H1 (cell line): Measurements from ENCODE around the gene CNTN5. TPM values are rescaled to one million over a fixed set of nuclear protein-coding genes. Genes with fewer than 3 reads are reported as not detected.

Source experiments
- CTCF ChIA-PET: fragments of 300-600 bp; sonication (Branson Sonifier 250); formaldehyde crosslinking; loops from one replicate; lab custom pipeline; 2021; ENCODE audit not compliant: partially characterized antibody; lab: Charles Lee
- POLR2A ChIA-PET: fragments of 300-600 bp; sonication (Branson Sonifier 250); formaldehyde crosslinking; loops from one replicate; lab custom pipeline; 2021; ENCODE audit warnings: inconsistent platforms; ENCODE audit not compliant: partially characterized antibody; lab: Charles Lee
- DNase-seq, 2 experiments: peaks; one replicate each; pipeline versions ENCODE4 v3.0.0 to v3.0.0-alpha.2; 2010 to 2022; ENCODE audit warnings: low spot score in 2 of 2, low read depth in 1 of 2, mixed read lengths in 1 of 2
- FAIRE-seq: peaks from 2 replicates; lab custom pipeline; 2011; peaks lifted over from hg19 to GRCh38; lab: Jason Lieb, UNC
- H2AFZ ChIP-seq: 2 replicates; pipeline ENCODE4 v1.8.1; 2012; ENCODE audit warnings: low read length, inconsistent platforms
- H2AK5ac ChIP-seq: 2 replicates; pipeline ENCODE4 v1.6.1; 2013; ENCODE audit warnings: low read depth, low read length
- H2BK120ac ChIP-seq: replicated peaks from 2 replicates; pipeline ENCODE3; 2013; ENCODE audit warnings: low read depth, low read length, inconsistent platforms
- H2BK12ac ChIP-seq: 2 replicates; pipeline ENCODE4 v1.6.1; 2013; ENCODE audit warnings: low read depth, low read length
- H2BK15ac ChIP-seq: 2 replicates; pipeline ENCODE4 v1.6.1; 2013; ENCODE audit warnings: low read length
- H2BK20ac ChIP-seq: 2 replicates; pipeline ENCODE4 v1.6.1; 2013; ENCODE audit warnings: low read length
- H2BK5ac ChIP-seq: 2 replicates; pipeline ENCODE4 v1.6.1; 2013; ENCODE audit warnings: low read depth, low read length
- H3K14ac ChIP-seq: 2 replicates; pipeline ENCODE4 v1.6.1; 2013; ENCODE audit warnings: inconsistent platforms; ENCODE audit not compliant: insufficient read length
- H3K18ac ChIP-seq: 2 replicates; pipeline ENCODE4 v1.6.1; 2013; ENCODE audit warnings: low read length; ENCODE audit errors: extremely low read depth
- H3K23ac ChIP-seq: 2 replicates; pipeline ENCODE4 v1.6.1; 2013; ENCODE audit warnings: inconsistent platforms; ENCODE audit not compliant: insufficient read length
- H3K23me2 ChIP-seq: 2 replicates; pipeline ENCODE4 v1.6.1; 2013; ENCODE audit warnings: low read depth, low read length
- H3K27ac ChIP-seq: 2 replicates; pipeline ENCODE4 v1.6.1; 2011; ENCODE audit warnings: low read depth, low read length, inconsistent platforms
- H3K27me3 ChIP-seq, 4 experiments: replicated peaks in 1 of 4; 1 replicate in 1 of 4; 2 replicates in 3 of 4; pipeline versions ENCODE4 v1.6.1 to v1.8.1; 2011 to 2013; ENCODE audit warnings: low read length in 3 of 4, mild to moderate bottlenecking in 3 of 4, inconsistent platforms in 2 of 4, mixed read lengths in 2 of 4, moderate library complexity in 1 of 4; ENCODE audit not compliant: control insufficient read depth in 3 of 4, insufficient read depth in 3 of 4; ENCODE audit errors: extremely low read depth in 1 of 4
- H3K36me3 ChIP-seq, 4 experiments: 2 replicates each; pipeline versions ENCODE4 v1.6.1 to v1.8.1; 2011 to 2013; ENCODE audit warnings: mild to moderate bottlenecking in 4 of 4, low read length in 3 of 4, moderate library complexity in 2 of 4, control low read depth in 1 of 4, inconsistent platforms in 1 of 4; ENCODE audit not compliant: insufficient read depth in 4 of 4, control insufficient read depth in 2 of 4
- H3K4ac ChIP-seq: replicated peaks from 2 replicates; pipeline ENCODE3; 2013; ENCODE audit warnings: low read length, low read depth, mixed read lengths, inconsistent platforms; ENCODE audit not compliant: insufficient read length
- H3K4me1 ChIP-seq, 4 experiments: replicated peaks in 1 of 4; 1 replicate in 1 of 4; 2 replicates in 3 of 4; pipeline versions ENCODE4 v1.6.1 to v1.8.1; 2011 to 2013; ENCODE audit warnings: low read length in 3 of 4, inconsistent platforms in 2 of 4, mixed read lengths in 1 of 4; ENCODE audit not compliant: insufficient read depth in 4 of 4, control insufficient read depth in 3 of 4
- H3K4me2 ChIP-seq, 2 experiments: 2 replicates each; pipeline versions ENCODE4 v1.6.1 to v1.8.1; 2011 to 2013; ENCODE audit warnings: low read depth in 2 of 2, low read length in 2 of 2, control low read depth in 1 of 2, inconsistent platforms in 1 of 2, mild to moderate bottlenecking in 1 of 2; ENCODE audit not compliant: insufficient read depth in 1 of 2
- H3K4me3 ChIP-seq, 4 experiments: fragments of 200-600, 300-600 bp in 1 of 4; sonication (generic), shearing (Covaris generic), sonication (Bioruptor Twin) in 1 of 4; 2 replicates each; pipeline versions ENCODE4 v1.5.1 to v1.8.1; 2011 to 2016; ENCODE audit warnings: low read length in 4 of 4, low read depth in 3 of 4, control low read depth in 2 of 4, inconsistent platforms in 2 of 4, mild to moderate bottlenecking in 2 of 4, mixed read lengths in 1 of 4, moderate library complexity in 1 of 4; ENCODE audit not compliant: insufficient read depth in 2 of 4; ENCODE audit errors: extremely low read depth in 1 of 4
- H3K56ac ChIP-seq: replicated peaks from 2 replicates; pipeline ENCODE3; 2013; ENCODE audit warnings: low read depth, mild to moderate bottlenecking, mixed read lengths, low read length, inconsistent platforms; ENCODE audit not compliant: insufficient read length
- H3K79me1 ChIP-seq: 2 replicates; pipeline ENCODE4 v1.6.1; 2013; ENCODE audit warnings: low read depth, low read length, control low read depth
- H3K79me2 ChIP-seq, 2 experiments: 2 replicates each; pipeline versions ENCODE4 v1.6.1 to v1.8.1; 2012 to 2013; ENCODE audit warnings: low read length in 2 of 2, mild to moderate bottlenecking in 2 of 2, inconsistent platforms in 1 of 2; ENCODE audit not compliant: insufficient read depth in 2 of 2, control insufficient read depth in 1 of 2
- H3K9ac ChIP-seq, 4 experiments: replicated peaks in 1 of 4; 1 replicate in 1 of 4; 2 replicates in 3 of 4; pipeline versions ENCODE4 v1.6.1 to v1.8.1; 2011 to 2013; ENCODE audit warnings: low read depth in 3 of 4, low read length in 3 of 4, control low read depth in 2 of 4, mild to moderate bottlenecking in 2 of 4, moderate library complexity in 2 of 4, inconsistent platforms in 1 of 4; ENCODE audit errors: extremely low read depth in 1 of 4
- H3K9me3 ChIP-seq, 2 experiments: 2 replicates each; pipeline versions ENCODE4 v1.6.1 to v1.8.1; 2012 to 2013; ENCODE audit warnings: mild to moderate bottlenecking in 2 of 2, moderate library complexity in 2 of 2, control low read depth in 1 of 2, inconsistent platforms in 1 of 2, low read depth in 1 of 2, low read length in 1 of 2, mixed read lengths in 1 of 2; ENCODE audit not compliant: insufficient read depth in 2 of 2
- H4K20me1 ChIP-seq, 2 experiments: replicated peaks in 1 of 2; 2 replicates each; pipeline versions ENCODE3 to v1.8.1; 2011 to 2013; ENCODE audit warnings: inconsistent platforms in 2 of 2, low read length in 2 of 2, mild to moderate bottlenecking in 1 of 2; ENCODE audit not compliant: insufficient read depth in 2 of 2, control insufficient read depth in 1 of 2
- H4K5ac ChIP-seq: 2 replicates; pipeline ENCODE4 v1.6.1; 2013; ENCODE audit warnings: low read length, low read depth, mixed read lengths, inconsistent platforms; ENCODE audit not compliant: insufficient read length
- H4K8ac ChIP-seq: 2 replicates; pipeline ENCODE4 v1.8.0; 2013; ENCODE audit warnings: mild to moderate bottlenecking, moderate library complexity, low read length, inconsistent platforms; ENCODE audit not compliant: insufficient read depth; ENCODE audit errors: extremely low read depth
- H4K91ac ChIP-seq: replicated peaks from 2 replicates; pipeline ENCODE3; 2013; ENCODE audit warnings: low read length, mixed read lengths, inconsistent platforms; ENCODE audit not compliant: insufficient read length
- WGBS, 2 experiments: shearing (Covaris generic) in 1 of 2; methylation state at CpG; one replicate each; pipeline versions ENCODE4 v1.1.6 to v1.1.7; 2013 to 2015; ENCODE audit warnings: low lambda C conversion rate in 2 of 2, mixed read lengths in 2 of 2, inconsistent platforms in 1 of 2, low coverage in 1 of 2, missing lambda C conversion rate in 1 of 2; ENCODE audit not compliant: insufficient replicate concordance in 2 of 2, insufficient coverage in 1 of 2, insufficient read length in 1 of 2; ENCODE audit errors: extremely low coverage in 1 of 2, missing lambda C conversion rate in 1 of 2; 5-methylcytosine and 5-hydroxymethylcytosine counted together
- polyA plus RNA-seq, 7 experiments: library from polyadenylated mRNA; depleted of rRNA in 3 of 7; stranded (reverse) in 5 of 7; unstranded in 2 of 7; fragments of >200 nt in 5 of 7; fragments of 200-250 nt in 2 of 7; gene quantifications; 1 replicate in 5 of 7; 2 replicates in 1 of 7; 4 replicates in 1 of 7; pipeline versions ENCODE4 v1.2.1 to v1.2.3, GENCODE V29; 2011 to 2013; ENCODE audit warnings: missing spikeins in 2 of 7, mixed read lengths in 2 of 7
- total RNA-seq: library from RNA; stranded (reverse); fragmentation: NEBNext Ultra II Directional; extraction: Animal tissue kit (Norgen Biotek cat#: 25700); gene quantifications from 2 replicates; pipeline ENCODE4 v1.2.1, GENCODE V29; 2021

CNTN5 gene
- total and polyA plus RNA-seq, 2 of the 8 experiments (the other 6 are each of a cell fraction or from before 2014, with no cell fraction given) = not detected

DNA sequence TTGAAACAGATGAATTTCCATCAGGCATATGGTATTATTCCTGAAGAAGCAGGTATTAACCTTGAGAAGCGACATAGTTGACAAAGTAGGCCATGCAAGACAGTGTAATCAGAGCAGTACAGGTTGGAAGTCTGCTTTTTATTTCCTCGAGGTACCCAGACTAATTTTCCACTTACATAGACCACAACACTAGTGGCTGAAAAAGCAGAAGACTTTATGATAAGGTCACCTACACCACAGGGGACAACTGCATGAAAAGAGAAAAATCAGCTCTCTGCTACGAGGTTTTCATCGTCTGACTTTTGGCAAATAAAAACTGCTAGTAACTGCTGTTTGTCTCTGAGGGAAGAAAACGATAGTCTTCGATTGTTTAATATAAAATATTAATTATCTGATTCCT is 77.5 kb downstream of the CNTN5 start:
- Histone ChIP-seq H4K20me1 (no peaks in the 10 kb centered on the region), H2BK5ac (no peak overlapping the region), H2BK120ac (no peak overlapping the region), H3K4me2 (no peak overlapping the region), H4K91ac (no peak overlapping the region), H3K56ac (no peak overlapping the region), H3K4me1 (no peaks in the 10 kb centered on the region), H3K27me3 (no peaks in the 10 kb centered on the region), H2BK15ac (no peak overlapping the region), H3K4ac (no peak overlapping the region), H3K79me1 (no peaks in the 10 kb centered on the region), H2AFZ (no peak overlapping the region), H3K18ac (no peak overlapping the region), H4K5ac (no peak overlapping the region), H3K9ac (no peak overlapping the region), H2BK12ac (no peak overlapping the region), H3K23ac (no peak overlapping the region), H3K27ac (no peak overlapping the region), H3K9me3 (peaks cover 5 to 9% of the 10 kb centered on the region in 2 experiments; a peak in 1 of 4 replicates), H3K36me3 (peaks cover 0 to 3% (median 0%) of the 10 kb centered on the region in 4 experiments; a peak in 1 of 8 replicates), H2AK5ac (no peak overlapping the region), H3K14ac (no peak overlapping the region), H3K4me3 (no peak overlapping the region), H4K8ac (no peak overlapping the region), H3K23me2 (no peaks in the 10 kb centered on the region), H3K79me2 (no peaks in the 10 kb centered on the region), H2BK20ac (no peak overlapping the region)
- DNase-seq (no peak), FAIRE-seq (no peak)
- ChIA-PET CTCF (no interaction called here), POLR2A (no interaction called here)
- WGBS, 2 experiments = 90% methylated on average over 6 of the region's 6 CpGs; no CpG with 5 or more reads in 1 of the 2 experiments
